Hematopoietic multipotent progenitor cell treated with erythropoietin and hydrocortisone succinate and interleukin-3 and kit ligand, for 15 days (in vitro differentiated cells): Measurements from ENCODE around the gene GPR161.
A peak's percentile ranks its signal among the peaks of the same experiment; 100 is the strongest.
"Not testable (repeated sequence)": the region's sequence is repeated elsewhere in the genome, so short reads cannot be mapped to it uniquely, and the experiment has no call there.

Experiments
- DNase-seq: peaks from one replicate; pipeline ENCODE4 v3.0.0-alpha.2; 2015; ENCODE audit warnings: low spot score

The GPR161 gene

GRCh38 chr1:168086438-168086837 is 50.3 kb downstream of the GPR161 start:
- no peak for DNase-seq

- no peak for DNase-seq
Observed at GRCh38 chr1:168085401-168085872, 51.3 kb downstream of the GPR161 start.

- DNase-seq, result peak; percentile 73
Observed at GRCh38 chr1:168084396-168085231, 52.1 kb downstream of the GPR161 start.

GRCh38 chr1:168083456-168084325 is 53.0 kb downstream of the GPR161 start:
- no peak for DNase-seq

GRCh38 chr1:168082008-168082876 is 54.5 kb downstream of the GPR161 start:
- DNase-seq, result peak; percentile 78

- DNase-seq, result no peak
Observed at GRCh38 chr1:168081373-168082007, 55.2 kb downstream of the GPR161 start.

GRCh38 chr1:168079761-168080160 is 57.0 kb downstream of the GPR161 start:
- DNase-seq, result no peak

- DNase-seq, result no peak
Observed at GRCh38 chr1:168069384-168069783, 67.3 kb downstream of the GPR161 start.

GRCh38 chr1:168065506-168065905 is 71.2 kb downstream of the GPR161 start:
- DNase-seq, result no peak

- DNase-seq, result no peak
Observed at GRCh38 chr1:168064216-168064615, 72.5 kb downstream of the GPR161 start.

GRCh38 chr1:168057921-168058320 is 78.8 kb downstream of the GPR161 start:
- no peak for DNase-seq

- no peak for DNase-seq
Observed at GRCh38 chr1:168057355-168057754, 79.4 kb downstream of the GPR161 start.

- not testable (repeated sequence) for DNase-seq
Observed at GRCh38 chr1:168056152-168056551, 80.6 kb downstream of the GPR161 start.

- no peak for DNase-seq
Observed at GRCh38 chr1:168054117-168054516, 82.6 kb downstream of the GPR161 start.

- DNase-seq, result no peak
Observed at GRCh38 chr1:168053681-168054080, 83.0 kb downstream of the GPR161 start.

- DNase-seq, result no peak
Observed at GRCh38 chr1:168050880-168051279, 85.8 kb downstream of the GPR161 start.

- no peak for DNase-seq
Observed at GRCh38 chr1:168050307-168050706, 86.4 kb downstream of the GPR161 start.

GRCh38 chr1:168045311-168045710 is 91.4 kb downstream of the GPR161 start:
- DNase-seq, result no peak

GRCh38 chr1:168042362-168042761 is 94.4 kb downstream of the GPR161 start:
- no peak for DNase-seq

- DNase-seq, result no peak
Observed at GRCh38 chr1:168035345-168035744, 101.4 kb downstream of the GPR161 start.

GRCh38 chr1:168032029-168032428 is 104.7 kb downstream of the GPR161 start:
- no peak for DNase-seq
